ENCODE measurements around the gene ARSI.

The ARSI gene

DNA sequence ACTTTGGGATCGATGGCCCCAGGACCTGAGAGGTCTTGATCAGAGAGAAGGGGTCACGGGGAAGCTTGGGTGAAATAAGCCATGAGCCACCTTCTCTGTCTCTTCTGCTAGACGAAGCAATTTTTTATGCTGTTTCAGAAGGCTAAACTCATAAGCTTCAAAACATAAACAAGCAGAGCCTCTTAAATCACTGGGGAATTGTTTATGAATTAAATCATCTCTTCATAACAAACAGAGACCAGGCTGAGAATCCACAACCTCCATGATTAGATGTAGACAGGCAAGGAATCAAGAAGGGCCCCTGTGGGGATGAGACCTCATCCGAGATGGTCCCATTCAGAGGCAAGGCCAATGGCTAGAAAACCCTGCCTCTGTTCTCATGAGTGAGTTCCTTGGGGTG lies 33.1 kb upstream of the ARSI start:
- Histone ChIP-seq H3K4me1 (ENCODE audit: control insufficient read depth in 1 of 2, insufficient read depth in 1 of 2, low read depth in 1 of 2, low read length in 1 of 2) (no peaks in the 10 kb centered on the region), H3K9me3 (no peaks in the 10 kb centered on the region), H3K4me3 (ENCODE audit: low read depth in 1 of 2, low read length in 1 of 2) (no peak overlapping the region), H3K36me3 (no peaks in the 10 kb centered on the region), H3K27ac (no peak overlapping the region), H3K27me3 (no peaks in the 10 kb centered on the region)
- TF ChIP-seq CTCF (IDR thresholded peaks at IDR 0.05) = no peak

- no peaks in the 10 kb centered on the region for H3K9me3 ChIP-seq
- H3K36me3 ChIP-seq = no peaks in the 10 kb centered on the region
- no peak overlapping the region for H3K27ac ChIP-seq
- no peak overlapping the region for H3K4me3 ChIP-seq (ENCODE audit: low read depth in 1 of 2, low read length in 1 of 2)
- TF ChIP-seq CTCF (IDR thresholded peaks at IDR 0.05) = no peak
- H3K4me1 ChIP-seq (ENCODE audit: control insufficient read depth in 1 of 2, insufficient read depth in 1 of 2, low read depth in 1 of 2, low read length in 1 of 2) = peaks cover 5 to 7% of the 10 kb centered on the region in 2 experiments
- H3K27me3 ChIP-seq = no peaks in the 10 kb centered on the region
Observed at GRCh38 chr5:150333400-150333799, 30.7 kb upstream of the ARSI start.

DNA sequence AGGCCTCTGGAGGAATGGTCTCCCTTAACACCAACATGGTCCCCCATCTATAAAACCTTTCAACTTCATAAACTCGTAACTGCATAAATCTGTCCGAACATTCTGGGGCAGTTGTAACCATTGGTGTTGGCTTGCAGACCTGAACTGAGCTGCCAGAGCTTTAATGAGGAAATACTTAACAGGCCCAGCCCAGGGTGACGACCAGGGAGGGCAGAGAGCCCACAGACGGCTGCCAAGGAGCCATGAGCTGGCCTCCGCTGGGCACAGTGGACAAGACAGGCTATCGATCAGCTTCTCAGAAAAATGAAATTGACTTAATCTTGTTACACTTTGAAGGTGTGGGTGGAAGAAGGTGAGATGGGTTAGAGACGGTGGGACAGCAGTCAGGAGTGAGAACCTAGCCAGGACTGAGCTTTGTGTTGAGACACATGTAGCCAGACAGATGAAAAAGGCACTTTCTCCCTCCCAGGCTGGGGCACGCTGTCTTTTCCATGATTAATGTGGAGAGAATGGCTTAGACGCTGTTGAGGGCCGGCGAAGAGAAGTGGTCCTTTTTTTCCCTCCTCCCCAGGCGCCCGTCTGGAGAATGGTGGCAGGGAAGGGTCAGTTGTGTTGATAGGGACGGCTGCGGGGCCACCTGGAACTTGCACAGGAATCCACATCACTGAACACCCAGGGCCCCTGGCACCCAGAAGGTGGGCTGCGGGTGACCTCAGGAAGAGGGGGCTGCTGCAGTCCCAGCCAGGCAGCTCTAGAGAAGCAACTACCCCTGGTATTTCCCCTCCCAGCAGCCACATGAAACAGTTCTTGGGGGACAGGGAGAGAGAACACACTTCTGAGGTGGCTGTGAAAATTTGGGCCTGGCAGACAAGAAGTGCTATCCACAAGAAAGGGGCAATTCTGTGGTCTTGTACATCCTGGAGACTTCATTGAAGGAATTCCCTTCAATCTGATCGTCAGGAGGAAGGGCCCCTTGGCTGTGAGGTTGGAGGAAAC lies 27.5 kb upstream of the ARSI start:
- Histone ChIP-seq H3K27ac (no peak overlapping the region), H3K36me3 (no peaks in the 10 kb centered on the region), H3K4me3 (ENCODE audit: low read depth in 1 of 2, low read length in 1 of 2) (no peak overlapping the region), H3K27me3 (no peaks in the 10 kb centered on the region), H3K4me1 (ENCODE audit: control insufficient read depth in 1 of 2, insufficient read depth in 1 of 2, low read depth in 1 of 2, low read length in 1 of 2) (peaks cover 6 to 9% of the 10 kb centered on the region in 2 experiments), H3K9me3 (no peaks in the 10 kb centered on the region)
- no peak for TF ChIP-seq CTCF (IDR thresholded peaks at IDR 0.05)

- no peak overlapping the region for H3K27ac ChIP-seq
- H3K36me3 ChIP-seq = no peaks in the 10 kb centered on the region
- TF ChIP-seq CTCF (IDR thresholded peaks at IDR 0.05) = no peak
- H3K27me3 ChIP-seq = no peaks in the 10 kb centered on the region
- no peak overlapping the region for H3K4me3 ChIP-seq (ENCODE audit: low read depth in 1 of 2, low read length in 1 of 2)
- no peaks in the 10 kb centered on the region for H3K9me3 ChIP-seq
- peaks cover 6 to 9% of the 10 kb centered on the region in 2 experiments for H3K4me1 ChIP-seq (ENCODE audit: control insufficient read depth in 1 of 2, insufficient read depth in 1 of 2, low read depth in 1 of 2, low read length in 1 of 2)
Observed at GRCh38 chr5:150329038-150329437, 26.3 kb upstream of the ARSI start.

DNA sequence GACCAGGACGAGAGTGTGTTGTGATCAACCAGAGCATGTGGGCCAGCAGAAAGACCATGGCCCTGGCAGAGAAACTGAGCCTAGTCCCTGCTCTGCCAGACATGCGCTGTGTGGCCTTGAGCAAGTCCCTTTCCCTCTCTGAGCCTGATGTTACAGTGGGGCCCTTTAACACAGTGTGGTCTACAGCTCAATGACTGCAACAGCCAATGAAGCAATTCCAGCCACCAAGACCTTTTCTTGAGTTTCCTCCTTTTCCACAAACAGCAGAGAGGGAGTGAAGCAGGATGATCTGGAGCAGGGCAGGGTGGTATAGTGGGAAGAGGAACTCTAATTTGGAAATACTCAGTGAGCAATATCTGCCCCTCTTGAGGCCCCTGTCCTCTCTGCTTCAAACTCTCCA lies 25.8 kb upstream of the ARSI start:
- Histone ChIP-seq H3K27ac (no peak overlapping the region), H3K4me3 (ENCODE audit: low read depth in 1 of 2, low read length in 1 of 2) (no peak overlapping the region), H3K9me3 (no peaks in the 10 kb centered on the region), H3K27me3 (no peaks in the 10 kb centered on the region), H3K36me3 (no peaks in the 10 kb centered on the region), H3K4me1 (ENCODE audit: control insufficient read depth in 1 of 2, insufficient read depth in 1 of 2, low read depth in 1 of 2, low read length in 1 of 2) (peaks cover 6 to 9% of the 10 kb centered on the region in 2 experiments)
- no peak for TF ChIP-seq CTCF (IDR thresholded peaks at IDR 0.05)
